ENCODE data around the gene TRPC3.
A peak's percentile ranks its signal among the peaks of the same experiment; 100 is the strongest.

Gene TRPC3

GRCh38 chr4:121950212-121950679 is 1.6 kb downstream of the TRPC3 start (continued):
- TF ChIP-seq ZBTB49 (tag by site-specific recombination; IDR thresholded peaks at IDR 0.05; ENCODE audit: low read depth): no peak

- Histone ChIP-seq H3K4me3 (ENCODE audit: low read depth, low read length) (no peak overlapping the region), H3K4me1 (ENCODE audit: control insufficient read depth, insufficient read depth, low read length) (no peaks in the 10 kb centered on the region), H3K36me3 (ENCODE audit: control insufficient read depth in 2 of 2, insufficient read depth in 1 of 2, low read length in 2 of 2) (no peaks in the 10 kb centered on the region), H3K27ac (ENCODE audit: extremely low read depth, low read depth, low read length) (no peak overlapping the region), H3K9me3 (ENCODE audit: control insufficient read depth, insufficient read depth, low read depth, low read length) (no peaks in the 10 kb centered on the region)
- POLR2A ChIA-PET: no interaction called here
- TF ChIP-seq ZNF777 (tag by site-specific recombination; IDR thresholded peaks at IDR 0.05; ENCODE audit: borderline replicate concordance): no peak
- CTCF ChIA-PET: interaction anchor here (1.5 kb wide), 1 partner anchor 46 kb away, joined by 5 read pairs; no protein-coding TSS in a partner anchor
Observed at GRCh38 chr4:121946644-121947043, 5.2 kb downstream of the TRPC3 start.

GRCh38 chr4:121943941-121944340 is 7.9 kb downstream of the TRPC3 start:
- CTCF ChIA-PET: interaction anchor here (0.6 to 0.8 kb wide), 3 partner anchors 20 to 656 kb away, joined by 3 read pairs; no protein-coding TSS in a partner anchor
- TF ChIP-seq ZNF473 (tag by site-specific recombination; IDR thresholded peaks at IDR 0.05) (no peak), IKZF3 (tag by site-specific recombination; IDR thresholded peaks at IDR 0.05) (no peak), ZNF777 (tag by site-specific recombination; IDR thresholded peaks at IDR 0.05; ENCODE audit: borderline replicate concordance) (no peak)
- POLR2A ChIA-PET: no interaction called here

GRCh38 chr4:121939690-121940089 is 12.2 kb downstream of the TRPC3 start:
- TF ChIP-seq ZNF510 (tag by site-specific recombination; IDR thresholded peaks at IDR 0.05; ENCODE audit: insufficient replicate concordance) (no peak), FEZF1 (tag by site-specific recombination; IDR thresholded peaks at IDR 0.05) (0 out of 2 replicates have a peak, but pooled peaks have one; percentile 12), TRIM28 (IDR thresholded peaks at IDR 0.05; ENCODE audit: borderline replicate concordance, low read length) (peak; percentile 68; the same call in 1 of the 2 replicates), KLF16 (tag by site-specific recombination; IDR thresholded peaks at IDR 0.05) (no peak), ZNF843 (tag by site-specific recombination; IDR thresholded peaks at IDR 0.05) (0 out of 2 replicates have a peak, but pooled peaks have one; percentile 21)
- Histone ChIP-seq H3K4me1 (ENCODE audit: control insufficient read depth, insufficient read depth, low read length) (peaks cover 11% of the 10 kb centered on the region), H3K4me3 (ENCODE audit: low read depth, low read length) (no peak overlapping the region), H3K9me3 (ENCODE audit: control insufficient read depth, insufficient read depth, low read depth, low read length) (no peaks in the 10 kb centered on the region), H3K36me3 (ENCODE audit: control insufficient read depth in 2 of 2, insufficient read depth in 1 of 2, low read length in 2 of 2) (no peaks in the 10 kb centered on the region), H3K27ac (ENCODE audit: extremely low read depth, low read depth, low read length) (no peak overlapping the region)
- POLR2A ChIA-PET: no interaction called here
- CTCF ChIA-PET: interaction anchor here (1.1 to 2.7 kb wide), 2 partner anchors 10 to 39 kb away, joined by 3 to 9 read pairs; no protein-coding TSS in a partner anchor

More at GRCh38 chr4:121943941-121944340, 7.9 kb downstream of the TRPC3 start:
- H3K9me3 ChIP-seq (ENCODE audit: control insufficient read depth, insufficient read depth, low read depth, low read length): no peaks in the 10 kb centered on the region
- H3K4me3 ChIP-seq (ENCODE audit: low read depth, low read length): no peak overlapping the region
- H3K4me1 ChIP-seq (ENCODE audit: control insufficient read depth, insufficient read depth, low read length): peaks cover 4% of the 10 kb centered on the region
- no peak overlapping the region for H3K27ac ChIP-seq (ENCODE audit: extremely low read depth, low read depth, low read length)
- no peaks in the 10 kb centered on the region for H3K36me3 ChIP-seq (ENCODE audit: control insufficient read depth in 2 of 2, insufficient read depth in 1 of 2, low read length in 2 of 2)

GRCh38 chr4:121938282-121939092 is 13.4 kb downstream of the TRPC3 start:
- Histone ChIP-seq H3K36me3 (ENCODE audit: control insufficient read depth in 2 of 2, insufficient read depth in 1 of 2, low read length in 2 of 2) (no peaks in the 10 kb centered on the region), H3K27ac (ENCODE audit: extremely low read depth, low read depth, low read length) (no peak overlapping the region), H3K4me1 (ENCODE audit: control insufficient read depth, insufficient read depth, low read length) (peaks cover 11% of the 10 kb centered on the region), H3K9me3 (ENCODE audit: control insufficient read depth, insufficient read depth, low read depth, low read length) (no peaks in the 10 kb centered on the region), H3K4me3 (ENCODE audit: low read depth, low read length) (no peak overlapping the region)
- ChIA-PET POLR2A (no interaction called here), CTCF (interaction anchor here (0.6 to 2.7 kb wide), 2 partner anchors 11 to 841 kb away, joined by 3 to 9 read pairs; no protein-coding TSS in a partner anchor)
- peak; percentile 38; the same call in 1 of the 2 replicates for TF ChIP-seq FEZF1 (tag by site-specific recombination; IDR thresholded peaks at IDR 0.05)
- no peak for TF ChIP-seq ZBTB8A (tag by site-specific recombination; IDR thresholded peaks at IDR 0.05)
- TF ChIP-seq ZNF394 (tag by site-specific recombination; IDR thresholded peaks at IDR 0.05; ENCODE audit: borderline replicate concordance): no peak
- no peak for TF ChIP-seq ZNF132 (tag by site-specific recombination; IDR thresholded peaks at IDR 0.05; ENCODE audit: borderline replicate concordance)
- TF ChIP-seq ZBTB20 (tag by site-specific recombination; IDR thresholded peaks at IDR 0.05): 0 out of 2 replicates have a peak, but pooled peaks have one; percentile 12
- TF ChIP-seq ZNF335 (tag by site-specific recombination; conservative IDR thresholded peaks at IDR 0.05): peak; percentile 47
